GM23338 (cell line): ENCODE measurements around the gene RNH1. TPM values are rescaled to one million over a fixed set of nuclear protein-coding genes. Genes with fewer than 3 reads are reported as not detected.

Experiments
- ATAC-seq: fragments of 200-7000 bp; cut with Tn5 transposase; 3 replicates; pipeline ENCODE4 v1.9.1; 2020
- DNase-seq: peaks from one replicate; pipeline ENCODE4 v3.0.0-alpha.2; 2015; ENCODE audit warnings: low spot score
- H2AFZ ChIP-seq: fragments of 200-600 bp; sonication (generic); 2 replicates; pipeline ENCODE4 v1.8.0; 2016; ENCODE audit warnings: antibody characterized with exemption, mild to moderate bottlenecking, moderate library complexity
- H3F3A ChIP-seq: fragments of 200-600 bp; sonication (generic); replicated peaks from 2 replicates; pipeline ENCODE4 v1.8.0; 2017; ENCODE audit warnings: antibody characterized with exemption, mixed run types, low read depth
- H3K27ac ChIP-seq: fragments of 200-600 bp; sonication (generic); 2 replicates; pipeline ENCODE4 v1.6.1; 2016; ENCODE audit warnings: low read depth
- H3K27me3 ChIP-seq: fragments of 200-600 bp; sonication (generic); 2 replicates; pipeline ENCODE4 v1.8.0; 2016; ENCODE audit warnings: mild to moderate bottlenecking, mixed run types, moderate library complexity; ENCODE audit not compliant: insufficient read depth
- H3K36me3 ChIP-seq: fragments of 200-600 bp; sonication (generic); 2 replicates; pipeline ENCODE4 v1.8.0; 2016; ENCODE audit warnings: mild to moderate bottlenecking; ENCODE audit not compliant: insufficient read depth
- H3K4me1 ChIP-seq: fragments of 200-600 bp; sonication (generic); 2 replicates; pipeline ENCODE4 v1.8.0; 2016; ENCODE audit warnings: mild to moderate bottlenecking, moderate library complexity; ENCODE audit not compliant: insufficient read depth
- H3K4me2 ChIP-seq: fragments of 200-600 bp; sonication (generic); 2 replicates; pipeline ENCODE4 v1.7.1; 2017; ENCODE audit warnings: mixed run types
- H3K4me3 ChIP-seq: fragments of 200-600 bp; sonication (generic); 2 replicates; pipeline ENCODE4 v1.6.1; 2016; ENCODE audit warnings: mixed run types
- H3K79me2 ChIP-seq: fragments of 200-600 bp; sonication (generic); replicated peaks from 2 replicates; pipeline ENCODE4 v1.8.0; 2017; ENCODE audit warnings: mild to moderate bottlenecking; ENCODE audit not compliant: insufficient read depth
- H3K9me2 ChIP-seq: fragments of 200-600 bp; sonication (generic); 2 replicates; pipeline ENCODE4 v1.8.0; 2017; ENCODE audit not compliant: insufficient read depth
- H4K20me1 ChIP-seq: fragments of 200-600 bp; sonication (generic); replicated peaks from 2 replicates; pipeline ENCODE4 v1.8.0; 2017; ENCODE audit warnings: mild to moderate bottlenecking; ENCODE audit not compliant: insufficient read depth
- H3K27ac Mint-ChIP-seq: 2 replicates; pipeline ENCODE4 v1.8.0; 2020; ENCODE audit warnings: inconsistent platforms, mild to moderate bottlenecking, moderate library complexity, mixed read lengths
- H3K27me3 Mint-ChIP-seq: 3 replicates; pipeline ENCODE4 v1.8.0; 2022; ENCODE audit warnings: low read depth, mild to moderate bottlenecking, moderate library complexity, mixed read lengths, inconsistent platforms; ENCODE audit not compliant: insufficient read depth, poor library complexity
- H3K36me3 Mint-ChIP-seq: 3 replicates; pipeline ENCODE4 v1.8.0; 2021; ENCODE audit warnings: low read depth, mild to moderate bottlenecking, inconsistent platforms, moderate library complexity, mixed read lengths
- H3K4me1 Mint-ChIP-seq: 3 replicates; pipeline ENCODE4 v1.8.0; 2020; ENCODE audit warnings: mild to moderate bottlenecking, inconsistent platforms, mixed read lengths
- H3K4me3 Mint-ChIP-seq: 3 replicates; pipeline ENCODE4 v1.8.0; 2021; ENCODE audit warnings: moderate library complexity, mild to moderate bottlenecking, inconsistent platforms, mixed read lengths
- H3K9me3 Mint-ChIP-seq: 3 replicates; pipeline ENCODE4 v1.8.0; 2020; ENCODE audit warnings: moderate library complexity, mild to moderate bottlenecking, inconsistent platforms, mixed read lengths
- CREB1 ChIP-seq: fragments of 250-450 bp; sonication (Bioruptor Pico); IDR thresholded peaks from 2 replicates; pipeline ENCODE4 v1.5.0; 2020; ENCODE audit warnings: low read depth, mild to moderate bottlenecking, moderate library complexity
- ETS1 ChIP-seq: IDR thresholded peaks from 2 replicates; pipeline ENCODE4 v1.6.1; 2016; ENCODE audit warnings: antibody characterized with exemption
- EZH2 ChIP-seq: fragments of 200-600 bp; sonication (generic); IDR thresholded peaks from one replicate; pipeline ENCODE4 v1.8.0; 2017; ENCODE audit warnings: antibody characterized with exemption, mild to moderate bottlenecking, low read depth; ENCODE audit not compliant: unreplicated experiment
- EZH2phosphoT487 ChIP-seq: fragments of 200-600 bp; sonication (generic); IDR thresholded peaks from one replicate; pipeline ENCODE4 v1.8.1; 2018; ENCODE audit warnings: antibody characterized with exemption; ENCODE audit not compliant: unreplicated experiment
- JUNB ChIP-seq: IDR thresholded peaks from one replicate; pipeline ENCODE4 v1.6.1; 2016; ENCODE audit warnings: antibody characterized with exemption; ENCODE audit not compliant: unreplicated experiment
- NANOG ChIP-seq: IDR thresholded peaks from 2 replicates; pipeline ENCODE4 v1.6.1; 2016; ENCODE audit warnings: antibody characterized with exemption, borderline replicate concordance
- POLR2AphosphoS5 ChIP-seq: IDR thresholded peaks from 2 replicates; pipeline ENCODE4 v1.6.1; 2016; ENCODE audit warnings: antibody characterized with exemption, low read depth
- REST ChIP-seq: IDR thresholded peaks from one replicate; pipeline ENCODE4 v1.6.1; 2018; ENCODE audit warnings: antibody characterized with exemption; ENCODE audit not compliant: unreplicated experiment
- STAT1 ChIP-seq: IDR thresholded peaks from one replicate; pipeline ENCODE4 v1.6.1; 2016; ENCODE audit warnings: antibody characterized with exemption; ENCODE audit not compliant: unreplicated experiment
- ZNF114 ChIP-seq: fragments of 250-450 bp; sonication (Bioruptor Pico); IDR thresholded peaks from 2 replicates; pipeline ENCODE4 v1.5.0; 2020; ENCODE audit warnings: mild to moderate bottlenecking, moderate library complexity
- ZNF331 ChIP-seq: fragments of 250-450 bp; sonication (Bioruptor Pico); IDR thresholded peaks from 2 replicates; pipeline ENCODE4 v1.5.0; 2020; ENCODE audit warnings: low read depth, mild to moderate bottlenecking, moderate library complexity
- polyA plus RNA-seq: library from polyadenylated mRNA; unstranded; fragments of >200 nt; fragmentation: Nextera tagmentation; extraction: Ambion mirVana; gene quantifications from 2 replicates; pipeline ENCODE4 v1.2.1, GENCODE V29; 2016
- total RNA-seq: library from RNA; depleted of rRNA; stranded (reverse); fragments of >200 nt; shearing (Covaris generic); gene quantifications from 2 replicates; pipeline ENCODE4 v1.2.3, GENCODE V29; 2014
- TF ChIP-seq, protein P1 (sequence below), 2 experiments: fragments of 200-600 bp in 1 of 2; sonication (generic) in 1 of 2; conservative IDR thresholded peaks; 2 replicates each; pipeline versions ENCODE4 v1.5.1 to v1.6.1; 2016 to 2017; ENCODE audit warnings: antibody characterized with exemption in 2 of 2, low read depth in 2 of 2, mild to moderate bottlenecking in 2 of 2, moderate library complexity in 1 of 2
- TF ChIP-seq, protein P2 (sequence below): fragments of 250-450 bp; sonication (Bioruptor Pico); IDR thresholded peaks from 2 replicates; pipeline ENCODE4 v1.5.0; 2020; ENCODE audit warnings: mild to moderate bottlenecking, moderate library complexity

RNH1 gene
- total and polyA plus RNA-seq, 2 experiments from 2014 or later, result 33.3 to 56.3 TPM

DNA sequence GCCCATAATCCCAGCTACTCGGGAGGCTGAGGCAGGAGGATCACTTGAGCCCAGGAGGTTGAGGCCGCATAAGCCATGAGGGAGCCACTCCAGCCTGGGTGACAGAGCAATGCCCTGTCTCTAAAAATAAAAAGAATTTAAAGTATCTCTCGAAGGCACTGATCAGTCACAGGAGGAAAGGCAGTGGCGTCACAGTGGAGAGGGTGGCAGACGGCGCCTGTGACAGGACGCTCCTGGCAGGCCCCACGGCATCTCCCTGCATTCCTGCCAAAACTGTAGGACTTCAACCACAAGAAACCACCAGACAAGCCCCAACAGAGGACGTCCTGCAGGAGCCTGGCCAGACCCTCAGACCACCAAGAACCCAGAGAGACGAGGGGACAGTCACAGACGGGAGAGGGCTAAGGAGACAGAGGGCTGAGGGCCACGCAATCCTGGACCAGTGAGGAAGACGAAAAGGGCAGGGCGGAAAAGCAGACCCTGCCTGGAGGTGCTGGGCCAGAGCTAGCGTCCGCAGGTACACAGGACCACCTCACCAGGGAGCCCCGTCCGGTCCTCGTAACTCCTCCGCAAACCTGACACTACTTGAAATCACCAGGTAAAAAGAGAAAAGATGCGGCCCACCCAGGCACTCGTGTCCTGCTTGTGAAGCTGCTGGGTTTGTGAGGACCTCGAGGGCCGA lies 5.9 kb downstream of the RNH1 start:
- H4K20me1 ChIP-seq, result peaks cover 7% of the 10 kb centered on the region; the same call in 1 of the 2 replicates
- H3K36me3 Mint-ChIP-seq, result peaks cover 38% of the 10 kb centered on the region
- ATAC-seq (no peak), DNase-seq (no peak)
- peaks cover 23% of the 10 kb centered on the region for H3K27me3 Mint-ChIP-seq
- no peak overlapping the region for H3K4me3 Mint-ChIP-seq
- H3K27ac Mint-ChIP-seq, result no peak overlapping the region
- peaks cover 9% of the 10 kb centered on the region; the same call in 1 of the 2 replicates for H3K4me1 ChIP-seq
- H3K79me2 ChIP-seq, result peaks cover 11% of the 10 kb centered on the region
- no peaks in the 10 kb centered on the region for H3K36me3 ChIP-seq
- no peak overlapping the region for H3K4me2 ChIP-seq
- no peak overlapping the region for H2AFZ ChIP-seq
- H3K4me1 Mint-ChIP-seq, result peaks cover 13% of the 10 kb centered on the region
- TF ChIP-seq NANOG (no peak), REST (no peak), ZNF114 (CRISPR knock-in tag) (no peak), EZH2phosphoT487 (no peak), ETS1 (no peak), CREB1 (CRISPR knock-in tag) (no peak), JUNB (no peak), EZH2 (no peak), STAT1 (no peak), ZNF331 (CRISPR knock-in tag) (no peak), POLR2AphosphoS5 (no peak)
- TF ChIP-seq, protein P1, sequence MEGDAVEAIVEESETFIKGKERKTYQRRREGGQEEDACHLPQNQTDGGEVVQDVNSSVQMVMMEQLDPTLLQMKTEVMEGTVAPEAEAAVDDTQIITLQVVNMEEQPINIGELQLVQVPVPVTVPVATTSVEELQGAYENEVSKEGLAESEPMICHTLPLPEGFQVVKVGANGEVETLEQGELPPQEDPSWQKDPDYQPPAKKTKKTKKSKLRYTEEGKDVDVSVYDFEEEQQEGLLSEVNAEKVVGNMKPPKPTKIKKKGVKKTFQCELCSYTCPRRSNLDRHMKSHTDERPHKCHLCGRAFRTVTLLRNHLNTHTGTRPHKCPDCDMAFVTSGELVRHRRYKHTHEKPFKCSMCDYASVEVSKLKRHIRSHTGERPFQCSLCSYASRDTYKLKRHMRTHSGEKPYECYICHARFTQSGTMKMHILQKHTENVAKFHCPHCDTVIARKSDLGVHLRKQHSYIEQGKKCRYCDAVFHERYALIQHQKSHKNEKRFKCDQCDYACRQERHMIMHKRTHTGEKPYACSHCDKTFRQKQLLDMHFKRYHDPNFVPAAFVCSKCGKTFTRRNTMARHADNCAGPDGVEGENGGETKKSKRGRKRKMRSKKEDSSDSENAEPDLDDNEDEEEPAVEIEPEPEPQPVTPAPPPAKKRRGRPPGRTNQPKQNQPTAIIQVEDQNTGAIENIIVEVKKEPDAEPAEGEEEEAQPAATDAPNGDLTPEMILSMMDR (conservative IDR thresholded peaks at IDR 0.05; ENCODE audit: low read depth in 2 of 2), result no peak
- TF ChIP-seq, protein P2, sequence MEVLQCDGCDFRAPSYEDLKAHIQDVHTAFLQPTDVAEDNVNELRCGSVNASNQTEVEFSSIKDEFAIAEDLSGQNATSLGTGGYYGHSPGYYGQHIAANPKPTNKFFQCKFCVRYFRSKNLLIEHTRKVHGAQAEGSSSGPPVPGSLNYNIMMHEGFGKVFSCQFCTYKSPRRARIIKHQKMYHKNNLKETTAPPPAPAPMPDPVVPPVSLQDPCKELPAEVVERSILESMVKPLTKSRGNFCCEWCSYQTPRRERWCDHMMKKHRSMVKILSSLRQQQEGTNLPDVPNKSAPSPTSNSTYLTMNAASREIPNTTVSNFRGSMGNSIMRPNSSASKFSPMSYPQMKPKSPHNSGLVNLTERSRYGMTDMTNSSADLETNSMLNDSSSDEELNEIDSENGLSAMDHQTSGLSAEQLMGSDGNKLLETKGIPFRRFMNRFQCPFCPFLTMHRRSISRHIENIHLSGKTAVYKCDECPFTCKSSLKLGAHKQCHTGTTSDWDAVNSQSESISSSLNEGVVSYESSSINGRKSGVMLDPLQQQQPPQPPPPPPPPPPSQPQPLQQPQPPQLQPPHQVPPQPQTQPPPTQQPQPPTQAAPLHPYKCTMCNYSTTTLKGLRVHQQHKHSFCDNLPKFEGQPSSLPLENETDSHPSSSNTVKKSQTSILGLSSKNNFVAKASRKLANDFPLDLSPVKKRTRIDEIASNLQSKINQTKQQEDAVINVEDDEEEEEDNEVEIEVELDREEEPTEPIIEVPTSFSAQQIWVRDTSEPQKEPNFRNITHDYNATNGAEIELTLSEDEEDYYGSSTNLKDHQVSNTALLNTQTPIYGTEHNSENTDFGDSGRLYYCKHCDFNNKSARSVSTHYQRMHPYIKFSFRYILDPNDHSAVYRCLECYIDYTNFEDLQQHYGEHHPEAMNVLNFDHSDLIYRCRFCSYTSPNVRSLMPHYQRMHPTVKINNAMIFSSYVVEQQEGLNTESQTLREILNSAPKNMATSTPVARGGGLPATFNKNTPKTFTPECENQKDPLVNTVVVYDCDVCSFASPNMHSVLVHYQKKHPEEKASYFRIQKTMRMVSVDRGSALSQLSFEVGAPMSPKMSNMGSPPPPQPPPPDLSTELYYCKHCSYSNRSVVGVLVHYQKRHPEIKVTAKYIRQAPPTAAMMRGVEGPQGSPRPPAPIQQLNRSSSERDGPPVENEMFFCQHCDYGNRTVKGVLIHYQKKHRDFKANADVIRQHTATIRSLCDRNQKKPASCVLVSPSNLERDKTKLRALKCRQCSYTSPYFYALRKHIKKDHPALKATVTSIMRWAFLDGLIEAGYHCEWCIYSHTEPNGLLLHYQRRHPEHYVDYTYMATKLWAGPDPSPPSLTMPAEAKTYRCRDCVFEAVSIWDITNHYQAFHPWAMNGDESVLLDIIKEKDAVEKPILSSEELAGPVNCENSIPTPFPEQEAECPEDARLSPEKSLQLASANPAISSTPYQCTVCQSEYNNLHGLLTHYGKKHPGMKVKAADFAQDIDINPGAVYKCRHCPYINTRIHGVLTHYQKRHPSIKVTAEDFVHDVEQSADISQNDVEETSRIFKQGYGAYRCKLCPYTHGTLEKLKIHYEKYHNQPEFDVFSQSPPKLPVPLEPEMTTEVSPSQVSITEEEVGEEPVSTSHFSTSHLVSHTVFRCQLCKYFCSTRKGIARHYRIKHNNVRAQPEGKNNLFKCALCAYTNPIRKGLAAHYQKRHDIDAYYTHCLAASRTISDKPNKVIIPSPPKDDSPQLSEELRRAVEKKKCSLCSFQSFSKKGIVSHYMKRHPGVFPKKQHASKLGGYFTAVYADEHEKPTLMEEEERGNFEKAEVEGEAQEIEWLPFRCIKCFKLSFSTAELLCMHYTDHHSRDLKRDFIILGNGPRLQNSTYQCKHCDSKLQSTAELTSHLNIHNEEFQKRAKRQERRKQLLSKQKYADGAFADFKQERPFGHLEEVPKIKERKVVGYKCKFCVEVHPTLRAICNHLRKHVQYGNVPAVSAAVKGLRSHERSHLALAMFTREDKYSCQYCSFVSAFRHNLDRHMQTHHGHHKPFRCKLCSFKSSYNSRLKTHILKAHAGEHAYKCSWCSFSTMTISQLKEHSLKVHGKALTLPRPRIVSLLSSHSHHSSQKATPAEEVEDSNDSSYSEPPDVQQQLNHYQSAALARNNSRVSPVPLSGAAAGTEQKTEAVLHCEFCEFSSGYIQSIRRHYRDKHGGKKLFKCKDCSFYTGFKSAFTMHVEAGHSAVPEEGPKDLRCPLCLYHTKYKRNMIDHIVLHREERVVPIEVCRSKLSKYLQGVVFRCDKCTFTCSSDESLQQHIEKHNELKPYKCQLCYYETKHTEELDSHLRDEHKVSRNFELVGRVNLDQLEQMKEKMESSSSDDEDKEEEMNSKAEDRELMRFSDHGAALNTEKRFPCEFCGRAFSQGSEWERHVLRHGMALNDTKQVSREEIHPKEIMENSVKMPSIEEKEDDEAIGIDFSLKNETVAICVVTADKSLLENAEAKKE (CRISPR knock-in tag), result no peak
- no peak overlapping the region for H3K27ac ChIP-seq
- no peaks in the 10 kb centered on the region for H3K9me2 ChIP-seq
- H3F3A ChIP-seq, result peaks cover 17% of the 10 kb centered on the region
- peaks cover 15% of the 10 kb centered on the region for H3K9me3 Mint-ChIP-seq
- H3K27me3 ChIP-seq, result peaks cover 11% of the 10 kb centered on the region; the same call in 1 of the 2 replicates
- H3K4me3 ChIP-seq, result no peak overlapping the region
